Activated naive CD8-positive, alpha-beta T cell treated with anti-CD3 and anti-CD28 coated beads, Interleukin-2, amount 50 U/mL, for 24 hours (primary cell): ENCODE data around the gene FAM20C.

Source experiments
- ATAC-seq: fragments of 150-1000 bp; cut with Tn5 transposase; one replicate; pipeline ENCODE4 v1.10.0; 2021
- DNase-seq: peaks from one replicate; pipeline ENCODE4 v3.0.0; 2021
- H3K27ac Mint-ChIP-seq: one replicate; pipeline ENCODE4 v1.8.0; 2021; ENCODE audit warnings: mild to moderate bottlenecking, mixed read lengths
- H3K27me3 Mint-ChIP-seq: one replicate; pipeline ENCODE4 v1.8.0; 2021; ENCODE audit warnings: mixed read lengths
- H3K36me3 Mint-ChIP-seq: one replicate; pipeline ENCODE4 v1.8.0; 2021; ENCODE audit warnings: low read depth, mixed read lengths
- H3K4me1 Mint-ChIP-seq: one replicate; pipeline ENCODE4 v1.8.0; 2021; ENCODE audit warnings: mixed read lengths
- H3K4me3 Mint-ChIP-seq: one replicate; pipeline ENCODE4 v1.8.0; 2021; ENCODE audit warnings: mild to moderate bottlenecking, moderate library complexity, mixed read lengths
- H3K9me3 Mint-ChIP-seq: one replicate; pipeline ENCODE4 v1.8.0; 2021; ENCODE audit warnings: mixed read lengths

The FAM20C gene

DNA sequence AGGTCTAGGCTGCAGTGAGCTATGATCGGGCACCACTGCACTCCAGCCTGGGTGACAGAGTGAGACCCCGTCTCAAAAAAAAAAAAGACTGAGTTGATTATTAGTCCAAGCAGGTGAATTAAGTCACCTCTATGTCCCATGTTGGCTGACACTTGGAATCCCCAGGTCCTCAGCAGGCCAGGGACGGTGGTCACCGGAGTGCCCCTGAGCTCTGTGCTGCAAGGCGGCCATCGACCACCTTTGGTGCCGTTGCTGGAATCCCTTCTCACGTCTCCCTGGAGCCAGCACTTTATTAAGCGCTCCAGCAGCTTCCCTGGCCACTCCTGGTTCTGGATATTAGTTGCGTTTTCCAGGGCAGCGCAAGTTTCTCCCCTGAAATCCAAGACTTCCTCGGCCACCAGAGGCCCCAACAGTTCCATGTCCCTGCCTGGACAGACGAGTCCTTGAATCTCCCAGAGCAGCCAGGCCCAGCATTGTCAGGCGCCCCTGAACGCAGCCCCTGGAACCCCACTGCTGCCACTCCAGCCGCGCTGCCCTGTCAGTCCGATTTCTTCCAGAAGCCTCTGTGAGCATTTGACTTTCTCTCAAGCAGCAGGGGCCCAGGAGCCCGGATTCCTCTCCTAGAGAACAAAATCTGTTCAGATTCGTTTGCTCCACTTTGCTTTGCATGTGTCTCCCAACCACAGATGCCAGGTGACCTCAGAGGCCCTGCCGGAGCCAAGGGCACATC lies 59.2 kb downstream of the FAM20C start:
- Mint-ChIP-seq H3K27ac (no peak overlapping the region), H3K4me3 (no peak overlapping the region)
- no peak for ATAC-seq

DNA sequence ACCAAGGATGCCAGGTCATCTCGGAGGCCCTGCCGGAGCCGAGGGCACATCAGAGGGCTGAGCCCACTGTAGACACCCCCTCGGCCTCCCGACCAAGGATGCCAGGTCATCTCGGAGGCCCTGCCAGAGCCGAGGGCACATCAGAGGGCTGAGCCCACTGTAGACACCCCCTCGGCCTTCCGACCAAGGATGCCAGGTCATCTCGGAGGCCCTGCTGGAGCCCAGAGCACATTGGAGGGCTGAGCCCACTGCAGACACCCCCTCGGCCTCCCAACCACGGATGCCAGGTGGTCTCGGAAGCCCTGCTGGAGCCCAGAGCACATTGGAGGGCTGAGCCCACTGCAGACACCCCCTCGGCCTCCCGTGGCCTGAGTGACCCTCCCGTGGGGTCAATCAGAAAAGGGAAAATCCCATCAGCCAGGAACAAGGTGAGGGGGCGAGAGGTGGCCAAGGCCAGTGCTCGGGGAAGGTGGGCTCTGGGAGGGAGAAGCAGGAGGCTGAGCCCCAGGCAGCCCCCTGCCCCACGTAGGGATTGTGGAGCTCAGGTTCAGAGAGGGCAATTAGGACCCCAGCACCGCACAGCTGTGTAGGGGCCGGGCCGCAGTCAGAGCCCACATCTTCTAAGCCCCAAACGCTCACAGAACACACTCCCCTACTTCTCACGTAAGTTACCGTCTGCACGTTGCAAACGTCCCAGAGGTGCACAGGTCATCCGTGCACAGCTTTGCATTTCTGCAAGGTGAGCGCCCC lies 60.0 kb downstream of the FAM20C start:
- Mint-ChIP-seq H3K9me3 (no peaks in the 10 kb centered on the region), H3K4me1 (no peaks in the 10 kb centered on the region), H3K27me3 (no peaks in the 10 kb centered on the region), H3K27ac (no peak overlapping the region), H3K36me3 (no peaks in the 10 kb centered on the region), H3K4me3 (no peak overlapping the region)
- DNase-seq = no peak
- ATAC-seq = no peak

More for the DNA sequence above, 59.2 kb downstream of the FAM20C start:
- no peaks in the 10 kb centered on the region for H3K4me1 Mint-ChIP-seq
- H3K36me3 Mint-ChIP-seq = no peaks in the 10 kb centered on the region
- H3K9me3 Mint-ChIP-seq = no peaks in the 10 kb centered on the region
- H3K27me3 Mint-ChIP-seq = no peaks in the 10 kb centered on the region
- no peak for DNase-seq

DNA sequence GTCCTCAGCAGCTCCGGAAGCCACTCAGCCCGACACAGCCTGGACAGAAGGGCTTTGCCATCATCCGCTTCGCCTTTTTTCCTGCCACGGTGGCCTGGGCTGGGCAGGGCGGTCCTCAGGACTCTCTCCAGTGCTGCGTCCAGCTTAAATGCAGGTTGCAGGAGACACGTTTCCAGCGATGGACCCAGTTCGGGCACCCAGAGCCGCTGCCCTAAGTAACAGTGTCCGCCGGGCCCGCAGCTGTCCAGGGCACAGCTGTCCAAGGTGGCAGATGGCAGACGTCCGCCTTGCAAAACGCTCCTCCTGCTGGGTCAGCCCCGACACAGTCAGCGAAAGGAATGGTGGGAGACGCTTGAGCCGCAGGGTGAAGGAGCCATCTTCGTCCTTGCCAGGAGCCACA lies 60.6 kb downstream of the FAM20C start:
- H3K4me3 Mint-ChIP-seq = no peak overlapping the region
- H3K9me3 Mint-ChIP-seq = no peaks in the 10 kb centered on the region
- ATAC-seq = no peak
- no peaks in the 10 kb centered on the region for H3K27me3 Mint-ChIP-seq
- no peaks in the 10 kb centered on the region for H3K4me1 Mint-ChIP-seq
- no peak for DNase-seq
- H3K36me3 Mint-ChIP-seq = no peaks in the 10 kb centered on the region
- no peak overlapping the region for H3K27ac Mint-ChIP-seq

DNA sequence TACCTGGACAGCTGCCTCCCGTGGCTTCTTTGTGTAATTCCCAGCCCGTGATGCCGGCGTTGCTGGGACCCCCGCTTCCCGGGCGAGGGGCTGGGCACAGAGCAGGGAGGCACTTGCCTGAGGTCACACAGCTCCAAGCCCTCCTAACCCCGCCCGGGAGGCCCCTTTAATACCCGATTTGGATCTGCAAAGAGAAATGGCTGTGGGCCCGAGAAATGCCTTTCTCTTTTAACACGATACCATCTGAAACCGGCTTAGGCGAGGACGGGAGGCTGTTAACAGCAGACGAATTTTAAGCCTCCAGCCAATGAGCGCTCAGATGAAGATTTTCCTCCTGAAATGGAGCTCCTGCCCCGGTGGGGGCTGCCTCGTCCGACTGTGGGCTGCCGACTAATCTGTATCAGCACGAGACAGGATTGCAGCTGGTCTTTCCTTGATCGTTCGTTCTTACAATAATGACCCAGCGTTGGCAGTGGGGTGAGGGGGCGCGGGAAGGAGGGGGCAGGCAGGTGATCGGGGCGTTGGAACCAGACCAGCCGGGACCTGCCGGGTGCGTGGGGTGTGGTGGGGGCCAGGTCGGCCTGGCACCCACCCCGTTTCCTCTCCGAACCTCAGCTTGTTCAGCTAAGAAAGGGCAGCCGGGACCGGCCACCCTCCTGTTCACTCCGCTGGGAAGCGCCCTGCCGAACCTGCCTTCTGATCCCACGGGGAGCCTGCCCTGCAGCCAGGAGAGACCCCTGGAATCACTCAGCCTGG lies 61.4 kb downstream of the FAM20C start:
- no peak overlapping the region for H3K4me3 Mint-ChIP-seq
- no peak overlapping the region for H3K27ac Mint-ChIP-seq
- H3K9me3 Mint-ChIP-seq = no peaks in the 10 kb centered on the region
- DNase-seq (no peak), ATAC-seq (no peak)
- no peaks in the 10 kb centered on the region for H3K36me3 Mint-ChIP-seq
- no peaks in the 10 kb centered on the region for H3K4me1 Mint-ChIP-seq
- no peaks in the 10 kb centered on the region for H3K27me3 Mint-ChIP-seq

DNA sequence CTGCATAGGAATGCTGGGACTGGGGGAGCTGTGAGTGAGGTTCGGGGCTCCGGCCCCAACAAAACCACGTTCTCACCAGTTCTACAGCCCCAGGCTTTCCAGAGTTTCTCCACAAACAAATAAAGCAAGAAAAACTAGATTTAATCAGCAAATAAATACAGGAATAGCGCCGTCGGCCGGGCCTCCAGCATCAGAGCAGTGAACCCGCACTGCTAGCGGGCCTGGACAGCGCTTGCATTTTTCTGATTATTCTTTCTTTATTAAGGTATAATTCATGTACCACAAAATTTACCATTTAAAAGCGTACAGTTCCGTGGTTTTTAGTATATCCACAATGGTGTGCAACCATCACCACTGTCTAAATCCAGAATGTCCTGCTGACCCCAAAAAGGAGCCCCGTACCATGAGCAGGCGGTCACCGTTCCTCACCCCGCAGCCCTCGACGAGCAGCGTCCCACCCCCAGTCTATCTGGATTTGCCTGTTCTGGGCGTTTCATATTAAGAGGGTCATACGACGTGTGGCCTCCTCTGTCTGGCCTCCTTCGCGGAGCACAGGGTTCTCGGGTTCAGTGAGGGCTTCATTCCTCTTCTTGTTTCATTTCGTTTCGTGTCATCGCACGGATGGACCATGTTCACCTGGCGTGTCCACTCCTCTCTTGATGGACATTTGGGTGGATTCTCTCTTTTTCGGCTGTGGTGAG lies 62.1 kb downstream of the FAM20C start:
- H3K4me3 Mint-ChIP-seq = no peak overlapping the region
- H3K9me3 Mint-ChIP-seq = no peaks in the 10 kb centered on the region
- H3K27ac Mint-ChIP-seq = no peak overlapping the region
- ATAC-seq = no peak
- no peaks in the 10 kb centered on the region for H3K27me3 Mint-ChIP-seq
- no peak for DNase-seq
- no peaks in the 10 kb centered on the region for H3K4me1 Mint-ChIP-seq
- no peaks in the 10 kb centered on the region for H3K36me3 Mint-ChIP-seq

DNA sequence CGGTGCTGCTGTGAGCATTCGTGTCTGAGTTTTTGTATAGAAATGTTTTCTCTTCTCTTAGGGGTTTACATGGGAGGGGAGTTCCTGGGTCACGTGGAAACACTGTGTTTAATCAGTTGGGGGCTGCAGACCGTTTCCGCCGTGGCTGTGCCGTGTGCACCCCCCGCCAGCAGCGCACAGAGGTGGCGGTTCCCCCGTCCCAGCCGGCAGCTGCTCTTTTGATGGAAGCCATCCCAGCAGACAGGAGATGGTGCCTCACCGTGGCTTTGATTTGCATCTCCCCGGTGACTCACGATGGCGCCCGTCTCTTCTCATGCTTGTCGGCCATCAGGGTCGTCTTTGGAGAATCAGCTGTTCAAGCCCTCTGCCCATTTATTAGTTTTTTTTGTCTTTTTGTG lies 62.7 kb downstream of the FAM20C start:
- H3K27ac Mint-ChIP-seq = no peak overlapping the region
- no peaks in the 10 kb centered on the region for H3K9me3 Mint-ChIP-seq
- no peaks in the 10 kb centered on the region for H3K27me3 Mint-ChIP-seq
- DNase-seq (no peak), ATAC-seq (no peak)
- no peaks in the 10 kb centered on the region for H3K4me1 Mint-ChIP-seq
- H3K36me3 Mint-ChIP-seq = no peaks in the 10 kb centered on the region
- H3K4me3 Mint-ChIP-seq = no peak overlapping the region

DNA sequence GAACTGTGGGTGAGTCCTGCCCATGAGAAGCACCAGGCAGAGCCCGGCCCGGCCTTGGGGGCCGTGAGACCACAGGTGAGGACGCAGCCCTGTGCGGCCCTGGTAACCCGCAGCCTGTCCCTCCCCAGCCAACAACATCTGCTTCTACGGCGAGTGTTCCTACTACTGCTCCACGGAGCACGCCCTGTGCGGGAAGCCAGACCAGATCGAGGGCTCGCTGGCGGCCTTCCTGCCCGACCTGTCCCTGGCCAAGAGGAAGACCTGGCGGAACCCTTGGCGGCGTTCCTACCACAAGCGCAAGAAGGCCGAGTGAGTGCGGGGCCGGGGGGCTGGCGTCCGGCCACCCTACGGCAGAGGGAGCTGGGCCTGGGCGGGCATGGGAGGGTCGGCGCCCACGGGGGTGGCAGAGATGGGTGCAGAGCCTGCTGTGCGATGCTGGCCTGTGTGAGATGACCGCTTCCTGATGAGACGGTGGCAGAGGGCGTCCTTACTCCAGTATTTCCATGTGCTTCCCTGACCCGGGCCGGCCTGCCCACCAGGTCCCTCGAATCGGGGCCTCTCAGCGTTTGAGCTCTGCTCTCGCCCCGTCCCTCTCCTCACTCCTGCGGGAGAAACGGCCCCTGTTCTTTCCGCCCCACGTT lies 63.5 kb downstream of the FAM20C start:
- H3K27ac Mint-ChIP-seq = no peak overlapping the region
- ATAC-seq = no peak
- no peak for DNase-seq

DNA sequence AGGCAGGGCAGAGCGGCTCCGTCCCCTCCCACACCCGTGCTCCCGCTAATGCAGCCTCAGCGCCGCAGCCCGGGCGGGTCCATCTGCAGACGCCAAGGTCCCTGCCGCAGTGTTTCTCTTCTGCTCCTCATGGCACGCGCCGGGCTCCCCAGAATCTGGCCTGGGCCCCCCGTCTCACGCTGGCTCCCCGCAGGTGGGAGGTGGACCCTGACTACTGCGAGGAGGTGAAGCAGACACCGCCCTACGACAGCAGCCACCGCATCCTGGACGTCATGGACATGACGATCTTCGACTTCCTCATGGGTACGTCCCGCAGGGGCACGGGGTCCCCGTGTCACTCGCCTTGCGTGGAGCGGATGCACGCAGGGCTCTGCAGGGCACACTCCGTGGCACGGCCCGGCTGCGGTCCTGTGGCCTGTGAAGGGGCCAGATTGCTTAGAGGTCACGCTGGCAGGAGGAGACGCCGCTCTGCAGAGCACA lies 64.1 kb downstream of the FAM20C start:
- ATAC-seq (no peak), DNase-seq (no peak)
- Mint-ChIP-seq H3K9me3 (no peaks in the 10 kb centered on the region), H3K27ac (no peak overlapping the region), H3K27me3 (no peaks in the 10 kb centered on the region), H3K4me3 (no peak overlapping the region), H3K4me1 (no peaks in the 10 kb centered on the region), H3K36me3 (no peaks in the 10 kb centered on the region)

More for the DNA sequence above, 63.5 kb downstream of the FAM20C start:
- H3K4me1 Mint-ChIP-seq = no peaks in the 10 kb centered on the region
- H3K9me3 Mint-ChIP-seq = no peaks in the 10 kb centered on the region
- no peak overlapping the region for H3K4me3 Mint-ChIP-seq
- H3K27me3 Mint-ChIP-seq = no peaks in the 10 kb centered on the region
- no peaks in the 10 kb centered on the region for H3K36me3 Mint-ChIP-seq

DNA sequence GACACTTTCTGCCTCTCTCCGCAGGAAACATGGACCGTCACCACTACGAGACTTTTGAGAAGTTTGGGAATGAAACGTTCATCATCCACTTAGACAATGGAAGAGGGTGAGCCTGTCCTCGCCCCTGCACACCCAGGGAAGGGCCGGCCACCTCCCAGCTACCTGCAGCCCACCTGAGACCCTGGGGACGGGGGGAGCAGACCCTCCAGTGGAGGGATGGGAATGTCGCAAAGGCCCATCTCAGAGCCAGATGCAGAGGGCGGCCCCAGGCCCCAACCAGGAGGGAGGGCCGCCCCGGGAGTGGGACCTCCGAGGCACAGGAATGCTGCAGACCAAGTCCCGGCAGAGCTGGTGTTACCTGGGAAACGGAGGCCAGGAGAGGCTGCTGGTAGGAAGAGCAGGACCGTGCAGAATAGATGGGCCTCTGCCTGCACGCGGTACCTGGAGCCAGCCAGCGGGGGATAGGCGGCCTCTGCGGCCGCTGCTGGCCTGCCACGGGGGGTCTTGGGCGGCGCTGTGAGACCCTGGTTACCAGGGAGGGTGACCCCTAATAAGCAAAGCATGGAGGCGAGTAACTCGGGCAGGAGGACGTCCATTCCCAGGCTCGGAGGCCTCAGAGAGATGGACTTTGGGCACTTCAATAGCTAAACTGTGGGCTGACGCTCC lies 64.7 kb downstream of the FAM20C start:
- H3K9me3 Mint-ChIP-seq = no peaks in the 10 kb centered on the region
- peaks cover under 1% of the 10 kb centered on the region for H3K36me3 Mint-ChIP-seq

DNA sequence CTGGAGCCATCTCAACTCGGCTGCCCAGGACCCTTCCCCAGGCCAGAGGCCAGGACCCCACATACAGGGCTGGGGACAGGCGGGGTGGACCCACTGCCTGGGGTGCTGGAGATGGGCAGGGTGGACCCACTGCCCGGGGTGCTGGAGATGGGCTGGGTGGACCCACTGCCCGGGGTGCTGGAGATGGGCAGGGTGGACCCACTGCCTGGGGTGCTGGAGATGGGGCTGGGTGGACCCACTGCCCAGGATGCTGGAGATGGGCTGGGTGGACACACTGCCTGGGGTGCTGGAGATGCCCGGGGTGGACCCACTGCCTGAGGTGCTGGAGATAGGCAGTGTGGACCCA lies 65.2 kb downstream of the FAM20C start:
- Mint-ChIP-seq H3K36me3 (peaks cover 4% of the 10 kb centered on the region), H3K4me3 (no peak overlapping the region), H3K9me3 (peaks cover 4% of the 10 kb centered on the region), H3K27ac (no peak overlapping the region), H3K27me3 (no peaks in the 10 kb centered on the region), H3K4me1 (peaks cover 3% of the 10 kb centered on the region)
- ATAC-seq (no peak), DNase-seq (no peak)

More for the DNA sequence above, 64.7 kb downstream of the FAM20C start:
- no peak for DNase-seq
- Mint-ChIP-seq H3K4me3 (no peak overlapping the region), H3K27me3 (no peaks in the 10 kb centered on the region), H3K4me1 (no peaks in the 10 kb centered on the region), H3K27ac (no peak overlapping the region)
- ATAC-seq = no peak

DNA sequence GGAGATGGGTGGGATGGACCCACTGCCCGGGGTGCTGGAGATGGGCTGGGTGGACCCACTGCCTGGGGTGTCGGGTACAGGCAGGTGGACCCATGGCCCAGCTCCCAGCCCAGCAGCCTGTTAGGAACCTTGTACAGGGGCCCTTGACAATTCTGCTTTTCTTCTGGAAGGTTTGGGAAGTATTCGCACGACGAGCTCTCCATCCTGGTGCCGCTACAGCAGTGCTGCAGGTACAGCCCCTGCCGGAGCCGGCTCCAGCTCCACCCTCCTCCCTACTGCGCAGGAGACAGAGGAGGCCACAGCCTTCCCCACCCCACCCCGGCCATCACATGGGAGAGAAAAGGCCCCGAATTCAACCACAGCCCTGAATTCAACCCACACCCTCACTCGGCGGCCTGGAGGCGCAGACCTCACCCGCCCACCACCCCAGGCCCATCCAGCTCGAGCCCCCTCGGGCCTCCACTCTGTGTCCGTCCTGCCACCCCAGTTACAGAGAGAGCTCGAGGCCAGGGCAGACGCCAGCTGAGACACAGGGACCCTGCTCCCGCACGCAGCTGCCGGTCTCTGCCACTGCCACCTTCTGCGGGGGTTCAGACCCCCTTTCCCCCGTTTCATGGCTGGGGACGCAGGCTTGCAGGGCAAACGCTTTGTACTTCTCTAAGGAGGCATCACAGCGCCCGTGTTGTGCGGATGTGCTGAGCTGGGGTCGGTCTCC lies 66.3 kb downstream of the FAM20C start:
- no peak for ATAC-seq
- H3K36me3 Mint-ChIP-seq = peaks cover 4% of the 10 kb centered on the region

DNA sequence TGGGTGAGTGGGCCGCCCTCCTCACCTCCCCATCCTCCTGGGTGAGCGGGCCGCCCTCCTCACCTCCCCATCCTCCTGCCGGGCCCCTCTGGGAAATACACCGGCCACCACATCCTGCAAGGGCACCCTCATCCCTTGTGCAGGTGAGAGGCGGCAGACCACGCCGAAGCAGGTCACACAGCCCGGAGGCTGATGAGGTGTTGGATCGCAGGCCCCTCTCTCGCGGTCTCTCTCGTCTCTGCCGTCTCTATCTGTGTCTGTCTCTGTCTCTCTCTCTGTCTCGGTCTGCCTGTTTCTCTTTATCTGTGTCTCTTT lies 66.8 kb downstream of the FAM20C start:
- Mint-ChIP-seq H3K36me3 (peaks cover 4% of the 10 kb centered on the region), H3K4me3 (no peak overlapping the region), H3K27ac (no peak overlapping the region), H3K27me3 (peaks cover under 1% of the 10 kb centered on the region), H3K4me1 (peaks cover 3% of the 10 kb centered on the region), H3K9me3 (peaks cover 4% of the 10 kb centered on the region)
- DNase-seq = no peak
- no peak for ATAC-seq

More for the DNA sequence above, 66.3 kb downstream of the FAM20C start:
- Mint-ChIP-seq H3K27ac (no peak overlapping the region), H3K4me3 (no peak overlapping the region), H3K4me1 (peaks cover 3% of the 10 kb centered on the region), H3K9me3 (peaks cover 4% of the 10 kb centered on the region), H3K27me3 (no peaks in the 10 kb centered on the region)
- DNase-seq = no peak

DNA sequence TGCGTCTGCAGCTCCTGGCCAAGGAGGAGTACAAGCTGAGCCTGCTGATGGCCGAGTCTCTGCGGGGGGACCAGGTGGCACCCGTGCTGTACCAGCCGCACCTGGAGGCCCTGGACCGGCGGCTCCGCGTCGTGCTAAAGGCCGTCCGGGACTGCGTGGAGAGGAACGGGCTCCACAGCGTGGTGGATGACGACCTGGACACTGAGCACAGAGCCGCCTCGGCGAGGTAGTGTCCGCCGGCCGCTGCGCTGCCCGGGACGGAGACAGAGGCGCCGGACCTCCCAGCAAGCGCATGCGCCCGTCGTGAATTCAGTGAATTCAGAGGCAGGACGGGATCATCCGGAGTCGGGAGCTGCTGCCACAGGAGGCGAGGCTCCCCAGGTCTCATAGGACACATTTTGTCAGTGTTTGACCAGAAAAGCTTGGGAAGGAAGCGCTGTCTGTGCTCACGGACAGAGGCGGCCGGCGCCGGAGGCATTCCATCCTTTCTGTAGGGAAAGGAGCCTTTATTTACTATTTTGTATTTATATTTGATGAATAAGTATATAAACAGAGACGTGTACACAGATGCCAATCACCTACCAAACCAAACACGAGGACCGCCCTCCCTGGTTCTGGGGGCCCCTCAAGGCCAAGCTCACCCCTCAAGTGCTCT lies 67.5 kb downstream of the FAM20C start:
- Mint-ChIP-seq H3K27ac (no peak overlapping the region), H3K4me1 (peaks cover 3% of the 10 kb centered on the region), H3K4me3 (no peak overlapping the region), H3K9me3 (peaks cover 4% of the 10 kb centered on the region), H3K36me3 (peaks cover 4% of the 10 kb centered on the region), H3K27me3 (peaks cover 1% of the 10 kb centered on the region)
- ATAC-seq (no peak), DNase-seq (no peak)
